Activated T-cell treated with anti-CD3 and anti-CD28 coated beads for 4 hours (primary cell): ENCODE results near the gene CEND1.

Source experiments
- DNase-seq: peaks from one replicate; pipeline ENCODE4 v3.0.0-alpha.2; 2020

CEND1 gene

GRCh38 chr11:789943-790342, at the start of gene CEND1:
CEND1 (minus strand) TSS chr11:790090; CDS start chr11:788576, 1,514 bp downstream.
- no peak for DNase-seq

GRCh38 chr11:839280-839623, 49.4 kb upstream of the CEND1 start:
- DNase-seq: no peak

- no peak for DNase-seq
These were observed 48.8 kb upstream of the CEND1 start for GRCh38 chr11:838441-839279.

- DNase-seq: no peak
These were observed 48.1 kb upstream of the CEND1 start for GRCh38 chr11:837990-838307.

GRCh38 chr11:837189-837989, 47.5 kb upstream of the CEND1 start:
- no peak for DNase-seq

- no peak for DNase-seq
These were observed 46.8 kb upstream of the CEND1 start for GRCh38 chr11:836700-837099.

- no peak for DNase-seq
These were observed 46.4 kb upstream of the CEND1 start for GRCh38 chr11:836274-836673.

- no peak for DNase-seq
These were observed 44.8 kb upstream of the CEND1 start for GRCh38 chr11:834371-835316.

GRCh38 chr11:833849-834311, 44.0 kb upstream of the CEND1 start:
- no peak for DNase-seq

GRCh38 chr11:833114-833791, 43.4 kb upstream of the CEND1 start:
- no peak for DNase-seq

GRCh38 chr11:832529-833113, 42.7 kb upstream of the CEND1 start, which contains the start of gene CD151:
CD151 (plus strand) TSS chr11:832952; CDS start chr11:836070, 3,118 bp downstream.
- DNase-seq: no peak

GRCh38 chr11:831961-832528, 42.2 kb upstream of the CEND1 start:
- DNase-seq: no peak

- no peak for DNase-seq
These were observed 41.4 kb upstream of the CEND1 start for GRCh38 chr11:831118-831864.

GRCh38 chr11:830295-831117, 40.6 kb upstream of the CEND1 start:
- no peak for DNase-seq

- no peak for DNase-seq
These were observed 40.0 kb upstream of the CEND1 start for GRCh38 chr11:829847-830294.

- no peak for DNase-seq
These were observed 39.4 kb upstream of the CEND1 start for GRCh38 chr11:829176-829846.

GRCh38 chr11:828506-829175, 38.8 kb upstream of the CEND1 start:
- DNase-seq: no peak

- DNase-seq: no peak
These were observed 38.0 kb upstream of the CEND1 start, which contains the start of gene CRACR2B for GRCh38 chr11:827897-828192. CRACR2B (plus strand) TSS chr11:827919; CDS start chr11:828608, 689 bp downstream.
